Duodenal mucosa (tissue), 2 donors: ENCODE data around the gene ELFN2.
"Not testable (repeated sequence)": the region's sequence is repeated elsewhere in the genome, so short reads cannot be mapped to it uniquely, and the experiment has no call there.

ENCODE experiments used
- H3K27ac ChIP-seq: one replicate; pipeline ENCODE4 v1.7.0; 2013; ENCODE audit warnings: low read depth, low read length
- H3K27me3 ChIP-seq, 2 donors: one replicate each; pipeline ENCODE4 v1.7.0; 2013; ENCODE audit warnings: low read length in 2 of 2, control low read depth in 1 of 2; ENCODE audit not compliant: insufficient read depth in 2 of 2, control insufficient read depth in 1 of 2
- H3K36me3 ChIP-seq, 2 donors: one replicate each; pipeline ENCODE4 v1.7.0; 2013; ENCODE audit warnings: low read length in 2 of 2, control low read depth in 1 of 2; ENCODE audit not compliant: insufficient read depth in 2 of 2, control insufficient read depth in 1 of 2
- H3K4me1 ChIP-seq, 2 donors: one replicate each; pipeline ENCODE4 v1.7.0; 2013; ENCODE audit warnings: low read length in 2 of 2, control low read depth in 1 of 2; ENCODE audit not compliant: insufficient read depth in 2 of 2, control insufficient read depth in 1 of 2
- H3K4me3 ChIP-seq, 2 donors: one replicate each; pipeline ENCODE4 v1.7.0; 2013; ENCODE audit warnings: low read length in 2 of 2, low read depth in 1 of 2
- H3K9ac ChIP-seq, 2 donors: one replicate each; pipeline ENCODE4 v1.7.0; 2013; ENCODE audit warnings: low read length in 2 of 2, low read depth in 1 of 2
- H3K9me3 ChIP-seq, 2 donors: one replicate each; pipeline ENCODE4 v1.7.0; 2013; ENCODE audit warnings: low read length in 2 of 2, control low read depth in 1 of 2; ENCODE audit not compliant: control insufficient read depth in 1 of 2

The ELFN2 gene

DNA sequence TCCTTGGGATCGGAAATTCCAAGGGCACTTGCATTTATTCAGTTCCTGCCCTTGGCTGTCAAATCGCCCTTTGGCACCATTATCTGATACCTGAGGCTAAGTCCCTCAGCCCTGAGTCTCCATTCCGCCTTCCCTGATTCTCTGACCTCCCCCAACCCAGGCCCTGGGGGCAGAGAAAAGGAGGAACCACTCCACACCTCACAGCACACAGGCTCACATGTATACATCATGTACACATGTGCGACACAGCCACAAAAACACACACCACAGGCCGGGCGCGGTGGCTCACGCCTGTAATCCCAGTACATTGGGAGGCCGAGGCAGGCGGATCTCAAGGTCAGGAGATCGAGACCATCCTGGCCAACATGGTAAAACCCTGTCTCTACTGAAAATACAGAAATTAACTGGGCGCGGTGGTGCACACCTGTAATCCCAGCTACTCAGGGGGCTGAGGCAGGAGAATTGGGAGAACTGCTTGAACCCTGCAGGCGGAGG, 41.0 kb upstream of the ELFN2 start:
- H3K4me3 ChIP-seq, H3K27me3 ChIP-seq, H3K9me3 ChIP-seq, H3K9ac ChIP-seq, H3K27ac ChIP-seq, H3K36me3 ChIP-seq: not testable (repeated sequence)
- H3K4me1 ChIP-seq, result peaks cover 11 to 16% of the 10 kb centered on the region in 2 donors

DNA sequence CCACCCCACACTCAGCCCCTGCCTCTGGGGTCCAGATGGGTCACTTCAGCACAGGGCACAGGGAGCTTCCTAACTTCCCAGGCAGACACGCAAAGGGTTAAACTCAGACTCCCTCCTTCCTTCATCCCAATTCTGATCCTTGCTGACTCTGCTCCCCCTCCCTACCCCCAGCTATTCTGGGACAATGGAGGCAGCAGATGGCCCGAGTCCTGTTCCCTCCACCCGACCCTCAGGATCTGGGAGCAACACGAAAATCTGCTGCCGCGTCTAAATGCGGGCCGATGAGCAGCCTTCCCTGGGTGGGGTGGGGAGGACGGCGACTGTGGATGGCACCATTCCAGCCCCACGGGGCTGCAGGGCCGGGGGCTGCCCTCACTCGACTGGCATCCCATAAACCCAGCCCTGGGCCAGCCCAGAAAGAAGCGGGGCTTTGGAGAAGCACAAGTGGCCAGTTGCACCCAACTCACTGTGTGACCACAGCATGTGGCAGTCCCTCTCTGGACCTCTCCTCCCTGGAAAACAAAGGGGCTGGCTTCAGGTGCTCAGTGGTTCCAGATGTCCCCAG, 40.2 kb upstream of the ELFN2 start:
- Histone ChIP-seq H3K9me3 (no peaks in the 10 kb centered on the region), H3K4me3 (no peak overlapping the region), H3K4me1 (peaks cover 11 to 16% of the 10 kb centered on the region in 2 donors), H3K27me3 (no peaks in the 10 kb centered on the region), H3K27ac (no peak overlapping the region), H3K9ac (no peak overlapping the region), H3K36me3 (peaks cover 0 to 6% of the 10 kb centered on the region in 2 donors)

DNA sequence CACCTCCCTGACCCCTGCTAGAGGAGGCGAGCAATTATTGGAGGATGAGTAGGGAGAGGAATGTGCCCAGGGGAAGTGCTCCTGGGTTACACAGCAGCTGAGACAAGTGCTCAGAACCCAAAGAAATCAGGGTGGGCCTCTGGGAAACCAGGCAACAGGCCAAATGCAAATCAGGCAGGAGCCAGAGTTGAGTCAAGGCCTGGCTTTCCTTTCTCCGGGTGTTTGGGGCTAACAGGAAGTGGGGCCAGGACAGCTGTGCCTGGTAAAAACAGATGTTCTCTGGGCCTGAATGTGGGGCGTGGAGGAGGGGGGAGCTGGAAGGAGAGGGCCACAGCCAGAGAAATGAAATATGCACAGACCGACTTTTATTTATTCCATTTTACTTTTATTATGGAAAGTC, 36.9 kb upstream of the ELFN2 start:
- Histone ChIP-seq H3K4me1 (peaks cover 0 to 7% of the 10 kb centered on the region in 2 donors), H3K9ac (no peak overlapping the region), H3K4me3 (no peak overlapping the region), H3K27ac (no peak overlapping the region), H3K27me3 (no peaks in the 10 kb centered on the region), H3K9me3 (no peaks in the 10 kb centered on the region), H3K36me3 (peaks cover 0 to 6% of the 10 kb centered on the region in 2 donors)

DNA sequence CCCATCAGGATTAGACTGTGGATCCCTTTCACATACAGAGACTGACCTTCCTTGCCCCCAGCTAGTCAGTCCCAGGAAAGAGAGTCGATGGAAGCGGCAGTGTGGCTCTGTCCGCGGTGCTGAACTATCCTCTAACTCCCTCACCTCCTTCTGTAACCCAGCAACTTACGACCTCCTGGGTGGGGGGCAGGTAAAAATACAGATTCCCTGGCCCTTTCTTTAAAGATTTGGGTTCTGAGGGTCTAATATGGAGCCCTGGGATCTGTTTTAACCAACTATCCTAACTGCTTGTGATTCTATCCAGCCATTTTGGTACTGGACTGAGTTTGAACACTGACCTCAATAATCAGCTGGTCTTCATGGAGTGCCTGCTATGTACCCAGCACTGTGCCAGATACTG, 35.7 kb upstream of the ELFN2 start:
- no peak overlapping the region for H3K4me3 ChIP-seq
- H3K4me1 ChIP-seq, result peaks cover 6 to 7% of the 10 kb centered on the region in 2 donors
- H3K36me3 ChIP-seq, result peaks cover 0 to 6% of the 10 kb centered on the region in 2 donors
- H3K9ac ChIP-seq, result no peak overlapping the region
- no peaks in the 10 kb centered on the region for H3K27me3 ChIP-seq
- no peaks in the 10 kb centered on the region for H3K9me3 ChIP-seq
- no peak overlapping the region for H3K27ac ChIP-seq

DNA sequence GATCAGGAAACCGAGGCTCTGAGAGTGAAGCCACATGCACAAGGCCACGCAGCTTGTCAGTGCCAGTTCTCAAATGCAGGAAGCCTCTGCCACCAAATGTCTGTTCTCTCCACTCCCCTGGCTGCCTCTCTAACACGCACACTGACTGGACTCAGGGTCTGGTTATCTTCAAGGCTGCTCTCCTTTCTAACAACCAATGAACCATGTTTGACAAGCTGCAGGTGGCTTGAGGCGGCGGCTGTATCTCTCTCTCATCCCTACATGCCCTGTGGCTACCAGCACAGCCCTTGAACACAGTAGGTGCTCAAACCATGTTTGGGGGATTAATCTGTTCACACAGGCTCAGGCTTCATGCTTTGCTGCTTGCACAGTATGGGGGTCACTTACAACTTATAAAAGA, 35.2 kb upstream of the ELFN2 start:
- no peak overlapping the region for H3K9ac ChIP-seq
- H3K4me1 ChIP-seq, result peaks cover 4 to 11% of the 10 kb centered on the region in 2 donors
- no peaks in the 10 kb centered on the region for H3K27me3 ChIP-seq
- no peak overlapping the region for H3K4me3 ChIP-seq
- no peaks in the 10 kb centered on the region for H3K9me3 ChIP-seq
- H3K27ac ChIP-seq, result no peak overlapping the region
- H3K36me3 ChIP-seq, result peaks cover 0 to 6% of the 10 kb centered on the region in 2 donors

DNA sequence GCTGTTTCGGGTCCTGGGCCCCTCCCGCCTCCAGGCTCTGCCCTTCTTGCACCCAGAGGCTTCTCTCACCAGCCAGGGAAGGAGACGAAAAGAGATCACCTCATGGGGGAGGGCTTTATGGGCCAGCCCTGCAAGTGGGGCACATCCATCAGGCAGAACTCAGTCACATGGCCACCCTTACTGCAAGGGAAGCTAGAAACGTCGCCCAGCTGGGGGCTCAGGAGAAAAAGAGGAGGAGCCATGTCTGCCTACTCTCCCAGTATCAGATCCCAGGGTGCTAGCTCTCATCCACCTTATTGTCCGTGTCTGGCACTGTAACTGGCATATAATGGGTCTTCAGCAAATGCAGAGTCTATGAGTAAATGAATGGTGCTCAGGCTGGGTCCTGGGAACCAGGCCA, 34.7 kb upstream of the ELFN2 start:
- Histone ChIP-seq H3K36me3 (peaks cover 0 to 6% of the 10 kb centered on the region in 2 donors), H3K4me3 (no peak overlapping the region), H3K27me3 (no peaks in the 10 kb centered on the region), H3K9ac (no peak overlapping the region), H3K4me1 (peaks cover 4 to 11% of the 10 kb centered on the region in 2 donors), H3K9me3 (no peaks in the 10 kb centered on the region), H3K27ac (no peak overlapping the region)

DNA sequence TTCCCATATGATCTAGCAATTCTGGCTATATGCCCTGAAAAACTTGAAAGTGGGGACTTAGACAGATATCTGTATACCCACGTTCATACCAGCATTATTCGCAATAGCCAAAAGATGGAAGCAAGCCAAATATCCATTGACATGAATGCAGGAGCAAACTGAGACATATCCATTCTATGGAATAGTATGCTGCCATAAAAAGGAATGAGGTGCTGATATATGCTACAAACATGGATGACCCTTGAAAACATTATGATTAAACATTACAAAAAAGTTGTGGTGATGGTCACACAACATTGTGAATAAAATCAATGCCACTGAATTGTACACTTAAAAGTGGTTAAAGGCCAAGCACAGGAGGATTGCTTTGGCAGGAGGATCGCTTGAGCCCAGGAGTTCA, 33.4 kb upstream of the ELFN2 start:
- no peak overlapping the region for H3K9ac ChIP-seq
- H3K27ac ChIP-seq, result no peak overlapping the region
- peaks cover 4 to 14% of the 10 kb centered on the region in 2 donors for H3K4me1 ChIP-seq
- no peaks in the 10 kb centered on the region for H3K27me3 ChIP-seq
- no peak overlapping the region for H3K4me3 ChIP-seq
- H3K9me3 ChIP-seq, result no peaks in the 10 kb centered on the region
- peaks cover 0 to 2% of the 10 kb centered on the region in 2 donors for H3K36me3 ChIP-seq

DNA sequence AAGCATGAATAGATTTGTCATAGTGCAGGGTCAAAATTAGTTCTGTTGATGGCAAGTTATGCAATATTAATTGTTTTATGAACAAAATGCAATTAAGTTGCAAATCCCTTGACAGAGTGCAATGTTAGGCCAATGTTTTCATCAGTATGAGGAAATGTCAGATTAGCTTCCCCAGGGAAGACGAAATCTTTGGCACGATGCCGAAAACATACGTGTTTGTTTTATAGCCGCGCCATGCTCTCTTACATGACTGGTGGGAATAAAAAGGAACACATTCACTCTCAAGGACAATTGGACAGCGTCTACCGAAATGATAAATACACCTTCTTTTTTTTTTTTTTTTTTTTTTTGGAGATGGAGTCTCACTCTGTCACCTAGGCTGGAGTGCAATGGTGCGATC, 31.9 kb upstream of the ELFN2 start:
- Histone ChIP-seq H3K4me3 (no peak overlapping the region), H3K9me3 (no peaks in the 10 kb centered on the region), H3K36me3 (no peaks in the 10 kb centered on the region), H3K27me3 (no peaks in the 10 kb centered on the region), H3K27ac (no peak overlapping the region), H3K4me1 (peaks cover 4 to 23% of the 10 kb centered on the region in 2 donors), H3K9ac (no peak overlapping the region)

DNA sequence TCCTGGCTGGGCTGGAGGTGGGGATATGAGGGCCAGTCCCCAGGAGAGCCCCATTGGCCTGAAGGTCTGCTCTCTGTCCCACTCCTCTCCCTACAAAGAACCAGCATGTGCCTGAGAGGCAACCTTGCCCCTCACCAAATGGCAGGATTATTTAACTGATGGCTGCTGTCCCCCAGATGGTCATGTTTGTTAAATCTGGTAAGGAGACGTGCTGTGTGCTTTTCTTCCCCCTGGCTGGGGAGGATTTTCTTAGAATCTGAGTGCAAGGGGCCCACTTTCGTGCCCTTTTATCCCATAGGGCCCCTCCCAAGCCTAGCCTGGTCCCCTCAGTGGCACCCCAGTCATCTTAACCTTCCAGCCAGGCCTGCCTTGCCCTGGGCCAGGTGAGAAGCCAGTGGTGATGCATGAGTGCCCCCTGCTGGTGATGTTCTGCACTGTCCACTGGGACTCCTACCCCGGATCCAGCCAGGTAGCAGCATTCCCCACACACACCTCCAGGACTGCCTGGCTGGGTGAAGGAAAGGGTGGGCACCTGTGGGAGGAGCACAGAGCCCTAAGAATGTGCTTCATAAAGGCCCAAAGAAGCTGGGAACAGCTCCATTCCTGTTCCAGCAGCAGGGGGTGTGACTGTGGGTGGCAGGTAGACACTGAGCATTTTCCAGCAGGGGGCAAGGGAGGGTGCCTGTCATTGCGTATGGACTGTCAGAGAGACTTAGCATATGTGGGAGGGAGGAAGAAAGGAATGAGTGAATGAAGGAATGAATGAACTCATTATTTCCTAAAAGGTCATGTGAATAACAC, 30.0 kb upstream of the ELFN2 start:
- H3K4me1 ChIP-seq, result peaks cover 4 to 23% of the 10 kb centered on the region in 2 donors
- H3K27me3 ChIP-seq, result no peaks in the 10 kb centered on the region
- H3K4me3 ChIP-seq, result no peak overlapping the region
- H3K9ac ChIP-seq, result no peak overlapping the region
- H3K36me3 ChIP-seq, result no peaks in the 10 kb centered on the region
- H3K9me3 ChIP-seq, result no peaks in the 10 kb centered on the region
- H3K27ac ChIP-seq, result no peak overlapping the region

DNA sequence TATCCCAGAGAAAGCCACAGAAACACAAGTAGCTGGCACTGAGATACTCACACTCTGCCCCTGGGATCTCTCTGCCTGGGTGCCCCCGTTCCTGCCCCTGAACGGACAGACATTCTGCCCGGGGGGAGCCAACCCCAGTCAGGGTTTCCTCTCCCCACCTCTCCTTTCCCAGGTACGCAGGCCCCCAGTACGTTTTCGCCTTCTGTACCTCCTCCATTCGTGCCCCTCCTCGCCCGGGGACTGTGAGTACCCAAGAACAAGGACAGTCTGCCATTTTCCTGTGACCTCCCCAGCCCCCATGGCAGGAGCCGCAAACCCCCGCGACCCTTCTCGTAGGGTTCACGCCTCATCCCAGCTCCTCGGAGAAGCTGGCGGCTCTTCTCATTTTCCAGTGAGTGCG, 29.1 kb upstream of the ELFN2 start:
- Histone ChIP-seq H3K4me1 (peaks cover 4 to 23% of the 10 kb centered on the region in 2 donors), H3K27ac (no peak overlapping the region), H3K27me3 (no peaks in the 10 kb centered on the region), H3K4me3 (no peak overlapping the region), H3K9me3 (no peaks in the 10 kb centered on the region), H3K36me3 (no peaks in the 10 kb centered on the region), H3K9ac (no peak overlapping the region)
